Keratinocyte (primary cell): ENCODE data around the gene SHROOM4. TPM values are rescaled to one million over a fixed set of nuclear protein-coding genes. Genes with fewer than 3 reads are reported as not detected.

ENCODE experiments used
- DNase-seq: peaks from one replicate; pipeline ENCODE4 v3.0.0-alpha.2; 2011; ENCODE audit warnings: low read depth, missing footprints, low spot score
- FAIRE-seq: peaks from 2 replicates; lab custom pipeline; 2011; peaks lifted over from hg19 to GRCh38; lab: Jason Lieb, UNC
- H2AFZ ChIP-seq: 2 replicates; pipeline ENCODE4 v1.6.0; 2012; ENCODE audit warnings: low read length, control low read depth, inconsistent platforms; ENCODE audit not compliant: control insufficient read depth
- H3K27ac ChIP-seq: 2 replicates; pipeline ENCODE4 v1.5.1; 2011; ENCODE audit warnings: low read length; ENCODE audit not compliant: control insufficient read depth, insufficient read depth
- H3K27me3 ChIP-seq: 3 replicates; pipeline ENCODE4 v1.6.0; 2011; ENCODE audit warnings: low read length; ENCODE audit not compliant: control insufficient read depth, insufficient read depth; ENCODE audit errors: extremely low read depth
- H3K36me3 ChIP-seq, 2 experiments: 2 replicates in 1 of 2; 3 replicates in 1 of 2; pipeline ENCODE4 v1.5.1; 2011; ENCODE audit warnings: low read length in 2 of 2, mild to moderate bottlenecking in 1 of 2; ENCODE audit not compliant: control insufficient read depth in 2 of 2, insufficient read depth in 2 of 2; ENCODE audit errors: extremely low read depth in 1 of 2
- H3K4me1 ChIP-seq: 3 replicates; pipeline ENCODE4 v1.5.1; 2011; ENCODE audit warnings: low read length; ENCODE audit not compliant: control insufficient read depth, insufficient read depth; ENCODE audit errors: extremely low read depth
- H3K4me2 ChIP-seq: 3 replicates; pipeline ENCODE4 v1.6.0; 2011; ENCODE audit warnings: low read depth, low read length; ENCODE audit not compliant: control insufficient read depth, insufficient read depth; ENCODE audit errors: extremely low read depth
- H3K4me3 ChIP-seq, 3 experiments: fragments of 200-600 bp in 1 of 3; sonication (generic) in 1 of 3; 2 replicates in 2 of 3; 3 replicates in 1 of 3; pipeline ENCODE4 v1.5.1; 2011 to 2016; ENCODE audit warnings: low read length in 3 of 3, mild to moderate bottlenecking in 3 of 3, control low read depth in 2 of 3, inconsistent platforms in 1 of 3, low read depth in 1 of 3, mixed read lengths in 1 of 3, mixed run types in 1 of 3, moderate library complexity in 1 of 3; ENCODE audit not compliant: control insufficient read depth in 2 of 3, insufficient read depth in 2 of 3; ENCODE audit errors: extremely low read depth in 1 of 3
- H3K79me2 ChIP-seq: 2 replicates; pipeline ENCODE4 v1.6.0; 2012; ENCODE audit warnings: low read length; ENCODE audit not compliant: control insufficient read depth, insufficient read depth
- H3K9ac ChIP-seq: 3 replicates; pipeline ENCODE4 v1.6.0; 2011; ENCODE audit warnings: low read length; ENCODE audit not compliant: control insufficient read depth, insufficient read depth; ENCODE audit errors: extremely low read depth
- H3K9me1 ChIP-seq: 3 replicates; pipeline ENCODE4 v1.6.0; 2011; ENCODE audit warnings: low read length; ENCODE audit not compliant: control insufficient read depth, insufficient read depth; ENCODE audit errors: extremely low read depth
- H3K9me3 ChIP-seq: 2 replicates; pipeline ENCODE4 v1.5.1; 2012; ENCODE audit warnings: low read depth, low read length; ENCODE audit not compliant: control insufficient read depth
- H4K20me1 ChIP-seq: 3 replicates; pipeline ENCODE4 v1.6.0; 2011; ENCODE audit warnings: low read length; ENCODE audit not compliant: control insufficient read depth, insufficient read depth; ENCODE audit errors: extremely low read depth
- EZH2 ChIP-seq: IDR thresholded peaks from one replicate; pipeline ENCODE4 v1.6.1; 2012; ENCODE audit warnings: inconsistent platforms, mild to moderate bottlenecking, low read length, moderate library complexity
- dilution Hi-C: fragments of 300-500 bp; cut with MboI; formaldehyde crosslinking; loops from one replicate; pipeline ENCODE4 v1.7.0; 2020; ENCODE audit warnings: low sequenced_read_pairs; ENCODE audit not compliant: extremely low pct_ligation_motif_present
- polyA plus RNA-seq, 5 experiments: library from polyadenylated mRNA; depleted of rRNA in 3 of 5; stranded (reverse) in 3 of 5; stranded (forward) in 1 of 5; unstranded in 1 of 5; fragments of >200 nt; gene quantifications; 1 replicate in 1 of 5; 2 replicates in 3 of 5; 3 replicates in 1 of 5; pipeline versions ENCODE4 v1.2.1 to v1.2.3, GENCODE V29; 2011 to 2012; ENCODE audit warnings: missing spikeins in 2 of 5, low read depth in 1 of 5, low replicate concordance in 1 of 5
- TF ChIP-seq, protein P1 (sequence below), 3 experiments: IDR thresholded peaks in 1 of 3; conservative IDR thresholded peaks in 1 of 3; optimal IDR thresholded peaks in 1 of 3; 2 replicates in 2 of 3; 3 replicates in 1 of 3; pipeline versions ENCODE3 to v1.5.1; 2011; ENCODE audit warnings: low read length in 3 of 3, mild to moderate bottlenecking in 3 of 3, moderate library complexity in 2 of 3, control low read depth in 1 of 3, inconsistent platforms in 1 of 3; ENCODE audit not compliant: insufficient read depth in 2 of 3; ENCODE audit errors: extremely low read depth in 1 of 3

SHROOM4 gene
- polyA plus RNA-seq, 1 donor (not counting 4 experiments of a cell fraction or from before 2014, with no cell fraction given) = 0.50 TPM

DNA sequence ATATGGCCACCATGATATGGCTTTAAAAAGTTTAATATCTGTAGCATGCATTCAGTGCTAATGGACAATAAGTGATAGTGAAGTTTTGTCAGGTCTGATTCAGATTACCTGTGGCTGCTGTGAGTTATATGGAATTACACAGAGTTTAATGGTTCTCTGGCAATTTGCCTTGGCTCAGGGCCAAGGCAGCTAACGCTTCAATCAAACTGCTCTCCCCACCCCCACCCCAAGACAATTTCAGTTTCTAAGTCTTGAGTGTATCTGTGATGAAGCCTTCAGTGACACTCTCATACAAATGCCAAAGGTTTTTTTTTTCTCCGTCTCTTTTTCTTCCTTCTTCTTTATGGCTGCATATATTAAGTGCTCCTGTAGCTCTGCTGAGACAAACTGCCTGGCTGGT, 106.6 kb downstream of the SHROOM4 start:
- H3K79me2 ChIP-seq = no peaks in the 10 kb centered on the region
- no peak overlapping the region for H3K9ac ChIP-seq
- no peaks in the 10 kb centered on the region for H3K4me1 ChIP-seq
- dilution Hi-C loops = no loop called here
- H3K27me3 ChIP-seq = no peaks in the 10 kb centered on the region
- H3K36me3 ChIP-seq = no peaks in the 10 kb centered on the region
- DNase-seq = no peak
- H3K4me2 ChIP-seq = no peak overlapping the region
- no peaks in the 10 kb centered on the region for H3K9me1 ChIP-seq
- H3K9me3 ChIP-seq = no peaks in the 10 kb centered on the region
- H3K27ac ChIP-seq = no peak overlapping the region
- no peak for FAIRE-seq
- no peak overlapping the region for H3K4me3 ChIP-seq
- H4K20me1 ChIP-seq = no peaks in the 10 kb centered on the region
- TF ChIP-seq EZH2 = no peak
- TF ChIP-seq, protein P1, sequence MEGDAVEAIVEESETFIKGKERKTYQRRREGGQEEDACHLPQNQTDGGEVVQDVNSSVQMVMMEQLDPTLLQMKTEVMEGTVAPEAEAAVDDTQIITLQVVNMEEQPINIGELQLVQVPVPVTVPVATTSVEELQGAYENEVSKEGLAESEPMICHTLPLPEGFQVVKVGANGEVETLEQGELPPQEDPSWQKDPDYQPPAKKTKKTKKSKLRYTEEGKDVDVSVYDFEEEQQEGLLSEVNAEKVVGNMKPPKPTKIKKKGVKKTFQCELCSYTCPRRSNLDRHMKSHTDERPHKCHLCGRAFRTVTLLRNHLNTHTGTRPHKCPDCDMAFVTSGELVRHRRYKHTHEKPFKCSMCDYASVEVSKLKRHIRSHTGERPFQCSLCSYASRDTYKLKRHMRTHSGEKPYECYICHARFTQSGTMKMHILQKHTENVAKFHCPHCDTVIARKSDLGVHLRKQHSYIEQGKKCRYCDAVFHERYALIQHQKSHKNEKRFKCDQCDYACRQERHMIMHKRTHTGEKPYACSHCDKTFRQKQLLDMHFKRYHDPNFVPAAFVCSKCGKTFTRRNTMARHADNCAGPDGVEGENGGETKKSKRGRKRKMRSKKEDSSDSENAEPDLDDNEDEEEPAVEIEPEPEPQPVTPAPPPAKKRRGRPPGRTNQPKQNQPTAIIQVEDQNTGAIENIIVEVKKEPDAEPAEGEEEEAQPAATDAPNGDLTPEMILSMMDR (optimal IDR thresholded peaks at IDR 0.05 in 1 of 3, IDR thresholded peaks at IDR 0.05 in 1 of 3, conservative IDR thresholded peaks at IDR 0.05 in 1 of 3; ENCODE audit: extremely low read depth in 1 of 3, insufficient read depth in 2 of 3, low read length in 3 of 3) = no peak
- no peak overlapping the region for H2AFZ ChIP-seq

DNA sequence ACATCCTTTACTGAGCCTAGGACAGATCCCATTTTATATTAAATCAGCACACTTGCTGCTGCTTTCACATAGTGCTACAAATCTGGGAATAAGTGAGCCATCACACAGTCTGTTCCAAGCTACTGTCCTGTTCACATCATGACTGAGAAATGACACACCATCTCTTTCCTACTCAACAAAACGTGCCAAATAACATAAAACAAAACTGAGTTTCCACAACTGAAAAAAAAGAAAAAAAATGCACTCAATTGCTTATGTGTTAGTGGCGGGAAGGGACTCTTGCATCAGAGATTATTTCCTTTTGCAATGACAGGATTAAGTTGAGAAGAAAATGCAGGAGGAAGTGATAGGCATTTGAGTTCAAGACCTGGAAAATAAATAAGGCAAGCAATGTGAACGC, 109.0 kb downstream of the SHROOM4 start:
- Histone ChIP-seq H3K4me3 (no peak overlapping the region), H3K27ac (no peak overlapping the region), H2AFZ (no peak overlapping the region), H3K4me2 (no peak overlapping the region), H3K4me1 (no peaks in the 10 kb centered on the region), H3K9ac (no peak overlapping the region), H3K9me1 (no peaks in the 10 kb centered on the region), H4K20me1 (no peaks in the 10 kb centered on the region), H3K79me2 (no peaks in the 10 kb centered on the region), H3K36me3 (no peaks in the 10 kb centered on the region), H3K9me3 (no peaks in the 10 kb centered on the region), H3K27me3 (no peaks in the 10 kb centered on the region)
- FAIRE-seq = no peak
- no peak for DNase-seq
- dilution Hi-C loops = no loop called here
- TF ChIP-seq EZH2 = no peak
- TF ChIP-seq, protein P1 (optimal IDR thresholded peaks at IDR 0.05 in 1 of 3, IDR thresholded peaks at IDR 0.05 in 1 of 3, conservative IDR thresholded peaks at IDR 0.05 in 1 of 3; ENCODE audit: extremely low read depth in 1 of 3, insufficient read depth in 2 of 3, low read length in 3 of 3) = no peak
